Measurements from ENCODE around the gene HP.
A peak's percentile ranks its signal among the peaks of the same experiment; 100 is the strongest.
"Not testable (repeated sequence)": the region's sequence is repeated elsewhere in the genome, so short reads cannot be mapped to it uniquely, and the experiment has no call there.

Gene HP, protein sequence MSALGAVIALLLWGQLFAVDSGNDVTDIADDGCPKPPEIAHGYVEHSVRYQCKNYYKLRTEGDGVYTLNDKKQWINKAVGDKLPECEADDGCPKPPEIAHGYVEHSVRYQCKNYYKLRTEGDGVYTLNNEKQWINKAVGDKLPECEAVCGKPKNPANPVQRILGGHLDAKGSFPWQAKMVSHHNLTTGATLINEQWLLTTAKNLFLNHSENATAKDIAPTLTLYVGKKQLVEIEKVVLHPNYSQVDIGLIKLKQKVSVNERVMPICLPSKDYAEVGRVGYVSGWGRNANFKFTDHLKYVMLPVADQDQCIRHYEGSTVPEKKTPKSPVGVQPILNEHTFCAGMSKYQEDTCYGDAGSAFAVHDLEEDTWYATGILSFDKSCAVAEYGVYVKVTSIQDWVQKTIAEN

DNA sequence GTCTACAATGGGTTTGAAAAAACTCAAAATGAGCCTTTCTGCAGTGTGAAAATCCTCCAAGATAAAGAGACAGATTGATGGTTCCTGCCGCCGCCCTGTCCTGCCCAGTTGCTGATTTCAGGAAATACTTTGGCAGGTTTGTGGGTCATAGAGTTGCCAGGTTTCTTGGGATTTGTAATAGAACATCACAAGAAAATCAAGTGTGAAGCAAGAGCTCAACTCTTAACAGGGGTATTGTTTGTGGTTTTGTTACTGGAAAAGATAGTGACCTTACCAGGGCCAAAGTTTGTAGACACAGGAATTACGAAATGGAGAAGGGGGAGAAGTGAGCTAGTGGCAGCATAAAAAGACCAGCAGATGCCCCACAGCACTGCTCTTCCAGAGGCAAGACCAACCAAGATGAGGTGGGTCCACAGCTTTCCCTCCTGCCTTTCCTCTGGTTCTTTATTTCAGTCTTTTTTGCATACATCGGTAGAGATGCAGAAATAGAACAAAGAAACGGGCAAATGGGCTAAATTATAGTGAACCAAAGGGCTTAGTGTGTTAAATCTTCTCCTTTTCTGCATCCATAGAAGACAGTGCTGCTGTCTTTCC lies at the start of gene HP:
Gene HP, plus strand, starts transcription at position 252 of the 594 bp plus-strand sequence. Its CDS starts 148 bp downstream, at position 400.
- not testable (repeated sequence) for DNase-seq (ENCODE audit: low spot score)

DNA sequence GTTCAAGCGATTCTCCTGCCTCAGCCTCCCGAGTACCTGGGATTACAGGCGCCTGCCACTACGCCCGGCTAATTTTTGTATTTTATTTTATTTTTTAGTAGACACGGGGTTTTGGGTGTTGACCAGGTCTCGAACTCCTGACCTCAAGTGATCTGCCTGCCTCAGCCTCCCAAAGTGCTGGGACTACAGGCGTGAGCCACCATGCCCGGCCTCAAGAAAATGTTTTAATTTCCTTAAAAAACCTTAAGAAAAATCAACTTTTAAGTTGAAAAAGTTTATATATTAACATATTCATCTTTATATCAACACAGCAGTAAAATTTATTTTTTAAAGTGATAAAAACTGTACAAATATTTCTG lies 46.3 kb upstream of the HP start:
- DNase-seq (ENCODE audit: low spot score) = not testable (repeated sequence)

DNA sequence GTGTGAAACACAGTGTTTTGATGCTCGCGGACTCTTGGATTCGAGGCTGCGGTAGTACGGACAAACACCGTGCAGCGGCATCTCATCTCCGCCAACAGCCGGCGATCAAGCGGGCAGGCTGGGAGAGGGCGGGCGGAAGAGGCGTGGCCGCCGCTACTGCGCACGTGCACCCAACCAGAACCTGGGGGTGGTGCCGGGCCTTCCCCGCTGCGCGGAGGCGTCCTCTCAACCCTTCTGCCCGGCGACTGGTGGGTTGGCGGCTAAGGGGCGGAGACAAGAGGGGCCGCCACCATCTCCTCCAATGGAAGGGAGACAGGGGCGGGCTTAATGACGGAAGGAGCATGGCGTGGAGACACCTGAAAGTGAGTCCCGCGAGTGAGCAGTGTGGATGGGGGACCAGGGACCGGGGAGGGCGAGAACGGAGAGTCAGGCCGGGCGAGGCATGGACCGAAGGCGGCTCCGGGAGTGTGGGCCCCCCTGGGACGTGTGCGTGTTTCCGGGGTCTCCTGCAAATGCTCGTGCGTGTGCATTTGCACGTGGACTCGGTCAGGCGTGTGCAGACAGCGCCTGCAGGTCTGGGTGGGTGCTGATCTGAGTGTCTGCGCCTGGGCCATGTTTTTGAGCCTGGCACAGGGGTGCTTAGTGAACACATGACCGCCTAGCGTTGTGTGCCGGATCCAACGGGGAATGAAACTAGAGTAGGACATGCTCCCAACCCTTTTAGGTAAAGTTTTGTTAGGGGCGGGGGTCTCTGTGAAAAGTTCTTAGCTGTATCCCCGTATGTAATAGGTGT lies 45.7 kb upstream of the HP start, which contains the start of gene DHODH:
Gene DHODH, plus strand, starts transcription at position 321 of the 793 bp plus-strand sequence. Its CDS starts 21 bp downstream, at position 342.
- DNase-seq (ENCODE audit: low spot score) = peak; percentile 99

DNA sequence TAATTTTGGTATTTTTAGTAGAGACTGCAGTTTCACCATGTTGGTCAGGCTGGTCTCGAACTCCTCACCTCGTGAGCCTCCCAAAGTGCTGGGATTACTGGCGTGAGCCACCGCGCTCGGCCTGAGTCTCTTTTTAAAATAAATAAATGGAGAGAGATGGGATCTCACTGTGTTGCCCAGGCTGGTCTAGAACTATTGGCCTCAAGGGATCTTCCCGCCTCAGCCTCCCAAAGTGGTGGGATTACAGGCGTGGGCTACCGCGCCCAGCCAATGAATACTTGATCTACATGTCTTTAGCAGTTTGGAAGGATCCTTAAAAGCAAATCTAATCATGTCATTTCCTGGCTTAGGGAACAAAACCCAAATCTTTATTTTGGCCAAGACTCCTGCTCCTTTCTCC lies 44.5 kb upstream of the HP start:
- no peak for DNase-seq (ENCODE audit: low spot score)

DNA sequence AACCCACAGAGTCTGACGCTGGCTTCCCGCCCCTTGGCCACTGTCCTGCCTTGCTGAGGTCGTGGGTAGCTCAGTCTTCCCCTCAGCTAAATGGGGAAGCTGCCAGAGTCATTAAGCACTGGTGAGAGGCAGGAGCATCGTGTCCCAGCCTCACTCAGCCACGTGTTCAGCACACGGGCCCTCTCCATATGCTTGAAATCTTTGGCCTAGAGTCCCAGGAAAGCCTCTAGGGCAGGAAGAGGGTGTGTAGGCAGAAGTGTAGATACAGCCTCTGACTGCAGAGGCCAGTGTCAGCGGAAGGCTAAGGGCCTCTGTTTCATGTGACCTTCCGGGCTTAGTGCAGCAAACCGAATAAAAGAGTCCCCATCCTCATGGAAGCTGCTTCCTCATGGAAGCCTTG lies 41.7 kb upstream of the HP start:
- no peak for DNase-seq (ENCODE audit: low spot score)

DNA sequence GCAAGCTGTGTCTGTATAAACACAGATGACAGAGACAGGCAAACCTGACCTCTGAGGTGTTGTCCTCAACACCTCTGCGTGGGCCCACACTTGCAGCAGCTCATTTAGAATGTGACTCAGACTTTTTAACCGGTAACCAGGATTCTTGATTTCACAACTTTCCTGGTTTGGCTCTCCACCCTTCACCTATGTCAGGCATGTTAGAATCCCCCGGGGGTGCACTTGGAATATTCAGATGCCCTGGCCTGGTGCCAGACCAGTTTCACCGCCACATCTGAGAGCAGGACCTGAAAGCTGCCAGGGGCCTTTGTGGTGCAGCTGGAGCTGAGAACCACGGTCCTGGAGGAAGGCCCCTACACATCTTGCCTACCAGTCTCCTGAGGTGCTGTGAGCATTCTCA lies 40.9 kb upstream of the HP start:
- DNase-seq (ENCODE audit: low spot score) = peak; percentile 81

DNA sequence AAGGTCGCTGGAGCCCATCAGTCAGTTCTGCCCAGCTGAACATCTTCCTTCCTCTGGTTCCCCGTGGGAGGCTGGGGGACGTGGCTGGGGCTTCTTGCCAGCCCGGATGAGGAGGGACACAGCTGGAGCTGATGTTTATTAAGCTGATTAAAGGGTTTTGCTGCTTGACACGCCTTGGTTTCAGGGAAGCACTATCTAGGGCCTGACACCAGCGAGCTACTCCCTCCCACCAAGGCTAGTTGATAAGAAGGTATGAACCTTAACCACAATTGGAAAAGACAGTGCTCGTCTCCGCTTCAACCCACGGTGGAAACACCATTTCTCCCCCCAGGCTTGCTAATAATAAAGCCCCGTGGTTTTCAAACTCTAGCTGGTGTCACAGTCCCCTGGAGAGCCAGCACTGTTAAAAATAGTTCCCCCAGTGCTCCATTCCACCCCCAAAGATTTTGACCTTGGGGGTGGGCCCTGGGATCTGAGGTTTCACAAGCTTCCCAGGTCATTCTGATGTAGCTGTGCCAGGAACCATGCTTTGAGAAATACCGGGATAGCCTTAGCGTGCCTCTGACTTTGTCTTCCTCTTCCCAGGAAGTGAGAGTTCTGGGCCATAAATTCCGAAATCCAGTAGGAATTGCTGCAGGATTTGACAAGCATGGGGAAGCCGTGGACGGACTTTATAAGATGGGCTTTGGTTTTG lies 40.3 kb upstream of the HP start:
- DNase-seq (ENCODE audit: low spot score) = no peak

DNA sequence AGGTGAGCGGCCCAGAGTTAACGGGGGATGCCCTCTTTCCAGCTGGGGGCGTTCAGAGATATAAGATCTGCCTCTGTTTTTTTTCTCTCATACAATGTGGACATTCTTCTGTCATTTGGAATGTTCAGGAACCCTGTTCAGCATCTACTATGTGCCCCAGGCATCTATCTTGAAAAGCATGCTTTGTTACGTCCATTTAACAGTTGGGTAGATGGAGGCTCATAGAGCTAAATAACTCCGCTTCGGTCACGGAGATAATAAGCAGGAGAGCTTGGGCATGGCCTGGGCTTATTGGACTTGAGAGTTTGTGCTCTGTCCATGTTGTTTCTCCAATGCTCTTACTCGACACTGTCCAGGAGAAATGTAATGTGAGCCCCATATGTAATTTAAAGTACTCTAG lies 39.6 kb upstream of the HP start:
- no peak for DNase-seq (ENCODE audit: low spot score)

DNA sequence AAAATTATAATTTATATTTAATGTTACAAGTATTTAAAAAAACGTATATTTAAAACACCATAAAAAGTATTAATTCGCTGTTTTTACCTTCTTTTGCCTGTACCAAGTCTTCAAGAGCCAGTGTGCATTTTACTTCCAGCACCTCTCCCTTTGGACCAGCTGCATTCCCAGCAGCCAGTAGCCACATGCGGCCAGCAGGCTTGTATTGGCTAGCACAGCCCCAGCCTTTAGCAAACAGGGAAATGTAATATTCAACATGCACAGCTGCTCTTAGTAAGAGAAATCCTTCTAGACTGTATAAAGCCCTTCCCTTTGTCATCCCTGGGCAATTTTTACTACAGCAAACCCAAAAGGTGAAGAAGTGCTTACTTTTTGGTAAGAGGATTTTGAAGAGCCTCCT lies 39.2 kb upstream of the HP start:
- DNase-seq (ENCODE audit: low spot score) = no peak

DNA sequence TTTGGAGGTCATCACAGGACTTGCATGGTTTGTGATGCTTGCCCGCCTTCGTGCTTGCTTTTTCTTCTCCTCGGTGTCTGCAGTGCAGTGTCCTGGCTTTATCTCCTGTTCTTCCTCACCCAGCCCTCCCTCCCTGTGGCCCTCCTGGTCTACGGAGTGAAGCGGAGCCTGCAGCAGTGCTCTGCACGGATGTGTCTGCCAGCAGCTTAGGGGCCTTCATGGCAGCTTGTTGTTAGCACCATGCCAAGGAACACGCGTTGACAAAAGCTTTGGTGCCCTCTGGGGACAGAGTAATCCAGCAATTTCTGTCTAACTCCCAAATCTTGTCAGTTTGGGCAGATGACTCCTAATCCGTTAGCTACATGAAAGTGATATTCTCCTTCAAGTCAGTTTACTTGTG lies 35.8 kb upstream of the HP start:
- DNase-seq (ENCODE audit: low spot score) = no peak

DNA sequence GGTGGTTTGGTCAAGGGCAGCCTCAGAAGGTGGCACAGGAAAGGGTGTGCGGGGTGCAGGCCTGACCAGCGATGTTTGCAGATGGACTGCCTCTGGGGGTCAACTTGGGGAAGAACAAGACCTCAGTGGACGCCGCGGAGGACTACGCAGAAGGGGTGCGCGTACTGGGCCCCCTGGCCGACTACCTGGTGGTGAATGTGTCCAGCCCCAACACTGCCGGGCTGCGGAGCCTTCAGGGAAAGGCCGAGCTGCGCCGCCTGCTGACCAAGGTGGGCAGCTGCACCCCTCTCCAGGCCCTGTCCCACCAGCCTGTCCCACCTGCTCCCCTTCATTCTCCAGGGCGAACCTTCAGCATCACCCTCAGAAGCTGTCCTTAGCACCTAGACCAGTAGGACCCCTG lies 33.3 kb upstream of the HP start:
- DNase-seq (ENCODE audit: low spot score) = no peak

DNA sequence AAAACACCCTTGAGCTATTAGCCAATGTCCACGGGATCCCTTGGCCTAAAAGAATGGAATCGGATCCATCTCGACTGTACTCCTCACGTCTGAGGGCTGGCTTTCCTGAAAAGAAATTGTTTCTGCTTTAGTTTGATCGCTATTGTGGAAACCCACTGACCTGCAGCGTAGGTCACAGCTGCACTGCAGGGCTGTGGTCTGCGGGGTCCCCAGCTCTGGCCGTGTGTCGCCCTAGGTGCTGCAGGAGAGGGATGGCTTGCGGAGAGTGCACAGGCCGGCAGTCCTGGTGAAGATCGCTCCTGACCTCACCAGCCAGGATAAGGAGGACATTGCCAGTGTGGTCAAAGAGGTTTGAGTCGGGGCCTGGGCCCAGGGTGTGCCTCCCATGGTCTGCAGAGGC lies 32.2 kb upstream of the HP start:
- no peak for DNase-seq (ENCODE audit: low spot score)

DNA sequence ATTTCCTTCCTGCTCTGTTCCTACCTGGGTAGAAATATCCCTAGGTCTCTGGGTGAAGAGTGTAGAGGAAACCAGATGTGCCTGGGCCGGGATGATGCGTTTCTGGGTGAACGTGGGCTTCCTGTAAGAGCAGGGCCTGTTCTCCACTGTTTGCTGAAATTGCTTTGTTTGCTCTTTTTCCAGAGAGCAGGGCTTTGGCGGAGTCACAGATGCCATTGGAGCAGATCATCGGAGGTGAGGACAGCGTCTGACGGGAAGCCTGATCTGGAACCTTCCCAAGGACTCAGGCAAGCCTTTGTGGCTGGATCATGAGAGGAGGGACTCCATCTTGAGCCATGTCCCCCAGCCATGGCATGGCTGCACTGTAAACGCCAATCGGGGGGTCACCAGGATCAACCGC lies 30.3 kb upstream of the HP start:
- DNase-seq (ENCODE audit: low spot score) = no peak

DNA sequence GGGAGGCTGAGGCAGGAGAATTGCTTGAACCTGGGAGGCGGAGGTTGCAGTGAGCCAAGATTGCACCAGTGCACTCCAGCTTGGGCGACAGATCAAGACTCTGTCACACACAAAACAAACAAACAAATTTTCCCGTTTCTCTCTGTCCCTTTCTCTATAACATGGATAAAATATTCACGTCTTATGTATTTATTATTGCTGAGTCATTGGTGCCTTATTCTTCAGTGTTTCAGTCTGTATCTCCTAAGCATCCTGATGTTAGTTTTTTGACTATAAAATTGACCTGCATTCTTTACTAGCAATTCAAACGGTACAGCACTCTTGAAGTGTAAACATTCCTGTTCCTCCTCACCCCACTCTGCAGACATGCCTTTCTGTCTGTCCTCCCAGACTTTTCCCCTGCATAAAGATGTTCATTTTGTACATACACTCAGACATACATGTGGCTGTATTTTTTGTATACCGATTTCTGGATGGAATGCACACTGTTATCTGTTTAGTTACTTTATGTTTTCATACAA lies 29.4 kb upstream of the HP start:
- DNase-seq (ENCODE audit: low spot score) = no peak

DNA sequence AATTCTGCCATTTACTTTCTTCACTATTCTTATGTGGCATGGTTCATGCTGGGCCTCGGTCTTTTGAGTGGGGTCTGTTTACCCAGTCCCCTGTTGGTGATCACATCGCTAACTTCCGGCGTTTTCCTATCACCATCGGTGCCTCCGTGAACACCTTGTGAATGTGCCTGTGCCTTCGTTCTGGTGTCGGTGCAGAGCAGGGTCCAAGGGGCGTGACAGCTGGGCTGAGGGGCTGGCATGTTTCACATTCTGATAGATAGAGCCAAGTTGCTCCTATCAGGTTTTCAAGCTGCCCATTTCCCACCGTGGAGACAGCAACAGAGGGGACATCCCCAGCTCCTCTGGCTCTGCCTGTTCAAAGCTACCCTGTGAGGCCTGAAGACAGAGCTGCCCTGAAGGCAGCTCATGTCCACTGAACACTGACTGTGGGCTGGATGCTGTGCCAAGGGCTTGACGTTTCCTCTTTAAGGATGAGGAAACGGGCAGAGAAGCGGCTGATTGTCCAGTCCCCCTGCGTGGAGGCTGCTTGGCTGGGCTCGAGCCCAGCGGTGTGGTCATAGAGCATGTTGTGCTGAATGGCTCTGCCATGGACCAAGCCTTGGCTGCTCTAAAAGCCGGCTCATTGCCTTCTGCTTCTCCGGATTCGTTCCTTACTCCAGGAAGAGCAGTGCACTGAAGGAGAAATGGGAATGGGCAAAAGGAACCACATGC lies 28.7 kb upstream of the HP start:
- no peak for DNase-seq (ENCODE audit: low spot score)

DNA sequence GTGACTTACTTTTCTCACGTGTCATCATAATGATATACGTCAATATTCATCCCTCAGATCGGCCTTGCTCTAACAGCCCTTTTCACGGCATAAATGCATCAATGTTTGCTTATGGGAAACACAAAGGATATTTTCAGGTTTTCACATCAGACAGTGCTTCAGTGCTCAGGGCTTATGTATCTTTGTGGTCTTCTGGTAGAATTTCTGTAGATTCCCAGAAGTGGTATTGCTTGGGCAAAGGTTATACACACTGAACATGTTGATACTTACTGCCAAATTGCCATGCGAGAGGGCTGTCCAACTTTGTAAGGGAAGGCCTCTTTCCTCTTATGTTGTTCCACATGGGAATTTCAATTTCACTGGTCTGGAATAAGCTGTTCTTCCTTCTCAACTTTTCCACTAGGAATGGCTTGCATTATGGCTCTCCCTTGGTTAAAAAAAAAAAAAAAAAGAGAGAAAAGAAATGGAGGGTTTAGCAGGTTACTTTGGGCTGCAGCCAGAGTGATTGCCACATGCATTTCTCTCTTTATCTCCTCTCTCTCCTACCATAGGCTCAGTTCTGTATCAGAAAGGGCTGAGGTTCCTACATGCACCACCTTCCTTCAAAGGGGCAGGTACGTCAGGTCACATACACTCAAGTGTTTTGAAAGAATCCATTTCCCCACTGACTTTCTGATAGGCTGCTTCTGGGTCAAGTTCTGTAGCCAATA lies 26.5 kb upstream of the HP start:
- no peak for DNase-seq (ENCODE audit: low spot score)

DNA sequence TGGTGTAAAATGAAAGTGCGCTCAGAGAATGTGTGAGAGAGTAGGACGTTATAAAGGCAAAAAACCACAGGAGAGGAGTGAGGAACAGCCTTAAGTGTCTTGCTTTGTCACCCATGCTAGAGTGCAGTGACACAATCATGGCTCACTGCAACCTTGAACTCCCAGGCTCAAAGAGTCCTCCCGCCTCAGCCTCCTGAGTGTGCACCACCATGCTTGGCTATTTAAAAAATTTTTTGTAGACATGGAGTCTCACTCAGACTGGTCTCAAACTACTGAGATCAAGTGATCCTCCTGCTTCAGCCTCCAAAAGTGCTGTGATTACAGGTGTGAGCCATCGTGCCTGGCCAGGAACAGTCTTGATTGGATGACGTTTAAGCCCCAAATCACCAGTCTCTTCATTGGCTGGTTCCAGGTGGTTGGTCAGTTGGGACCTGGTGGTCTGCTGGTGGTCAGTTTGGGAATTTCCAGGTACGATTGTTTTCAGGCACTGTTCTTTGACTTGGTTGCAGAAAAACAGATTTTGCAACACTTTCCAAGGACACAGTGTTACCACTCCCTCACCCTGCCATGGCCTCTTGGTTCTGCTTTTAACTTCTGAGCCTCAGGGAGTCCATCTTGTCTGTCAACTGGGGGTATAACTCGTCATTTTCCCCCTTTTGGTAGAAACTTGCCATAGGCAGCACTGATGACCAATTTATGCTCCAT lies 24.6 kb upstream of the HP start:
- DNase-seq (ENCODE audit: low spot score) = no peak

DNA sequence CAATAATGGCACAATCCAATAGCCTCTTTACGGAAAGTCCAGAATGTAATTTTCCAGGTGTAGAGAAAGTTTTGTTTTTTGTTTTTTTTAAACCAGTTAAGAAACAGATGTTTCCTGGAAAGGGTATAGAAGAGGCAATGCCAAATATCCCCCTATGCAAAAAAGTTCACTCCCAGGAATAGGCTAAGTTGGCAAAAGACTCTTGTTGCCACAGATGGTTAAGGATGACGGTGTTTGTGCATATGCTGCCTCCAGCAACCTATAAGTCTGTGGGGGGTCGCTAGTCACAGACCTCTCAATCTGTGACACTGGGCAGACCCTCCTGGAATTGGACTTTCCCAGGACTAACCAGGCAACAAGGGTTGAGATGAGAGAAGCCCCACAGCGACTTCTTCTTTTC lies 20.9 kb upstream of the HP start:
- no peak for DNase-seq (ENCODE audit: low spot score)

DNA sequence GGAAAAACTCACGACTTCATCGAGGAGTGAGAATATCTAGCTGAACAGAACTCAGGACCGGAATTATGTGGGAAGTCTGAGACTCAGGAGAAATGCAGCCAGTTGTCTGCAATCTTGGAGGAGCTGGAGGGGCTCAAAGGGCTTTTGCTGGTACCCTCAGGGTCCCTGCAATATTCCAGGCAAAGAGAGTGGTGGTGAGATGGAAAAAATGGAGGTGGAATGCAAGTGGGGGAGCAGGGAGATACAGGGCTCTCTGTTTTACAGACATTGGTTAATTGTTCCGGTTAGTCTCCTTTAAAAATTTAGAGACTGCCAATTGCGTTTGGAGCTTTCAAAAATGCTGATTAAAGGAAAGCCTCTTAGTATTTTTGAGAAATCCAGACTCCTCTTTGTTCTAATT lies 18.2 kb upstream of the HP start:
- DNase-seq (ENCODE audit: low spot score) = no peak

DNA sequence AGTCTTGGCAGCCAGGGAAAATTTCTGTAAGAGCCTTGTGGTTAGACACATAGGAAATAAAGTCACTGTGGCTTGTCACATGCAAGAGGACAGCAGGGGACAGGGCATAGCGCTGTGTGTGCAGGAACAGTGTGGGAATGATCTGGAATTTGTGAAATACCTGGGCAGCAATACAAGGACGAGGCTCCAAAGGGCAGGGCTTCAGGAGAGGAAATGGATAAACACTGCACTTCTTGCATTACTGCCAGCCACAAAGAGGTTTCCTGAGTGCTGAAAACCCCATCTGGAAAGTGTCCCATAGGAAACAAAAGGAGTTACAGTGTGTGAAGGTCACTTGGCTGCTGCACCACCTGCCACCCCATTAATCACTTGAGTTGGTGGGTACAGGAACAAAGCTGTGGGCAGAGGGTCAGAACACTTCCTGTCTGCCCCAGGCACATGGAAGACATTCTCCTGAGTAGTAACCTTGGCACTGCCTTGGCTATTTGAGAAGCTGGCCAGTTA lies 12.1 kb upstream of the HP start:
- DNase-seq (ENCODE audit: low spot score) = no peak
